Smooth muscle cell (in vitro differentiated cells): ENCODE results near the gene PTPRT. TPM values are rescaled to one million over a fixed set of nuclear protein-coding genes. Genes with fewer than 3 reads are reported as not detected.

Experiments used
- DNase-seq: peaks from one replicate; lab custom pipeline; 2025; ENCODE audit not compliant: unreplicated experiment; lab: John Stamatoyannopoulos, UW
- H2AFZ ChIP-seq: fragments of 200-600 bp; sonication (generic); 2 replicates; pipeline ENCODE4 v1.6.0; 2016; ENCODE audit warnings: antibody characterized with exemption, low read depth, mild to moderate bottlenecking
- H3F3A ChIP-seq: fragments of 200-600 bp; sonication (generic); 2 replicates; pipeline ENCODE4 v1.6.0; 2017; ENCODE audit warnings: antibody characterized with exemption, low read depth
- H3K27ac ChIP-seq: fragments of 200-600 bp; sonication (generic); 2 replicates; pipeline ENCODE4 v1.5.1; 2016; ENCODE audit warnings: low read depth, mild to moderate bottlenecking
- H3K27me3 ChIP-seq: fragments of 200-600 bp; sonication (generic); 2 replicates; pipeline ENCODE4 v1.6.1; 2016; ENCODE audit warnings: low read depth, mild to moderate bottlenecking
- H3K36me3 ChIP-seq: fragments of 200-600 bp; sonication (generic); 2 replicates; pipeline ENCODE4 v1.5.1; 2016; ENCODE audit warnings: low read depth
- H3K4me1 ChIP-seq: fragments of 200-600 bp; sonication (generic); 2 replicates; pipeline ENCODE4 v1.5.1; 2016; ENCODE audit warnings: low read depth
- H3K4me2 ChIP-seq: fragments of 200-600 bp; sonication (generic); 2 replicates; pipeline ENCODE4 v1.6.0; 2016; ENCODE audit warnings: mild to moderate bottlenecking
- H3K4me3 ChIP-seq: fragments of 200-600 bp; sonication (generic); 2 replicates; pipeline ENCODE4 v1.5.1; 2016; ENCODE audit warnings: mild to moderate bottlenecking
- H3K79me2 ChIP-seq: fragments of 200-600 bp; sonication (generic); 2 replicates; pipeline ENCODE4 v1.6.0; 2016; ENCODE audit warnings: low read depth, mild to moderate bottlenecking
- H3K9ac ChIP-seq: fragments of 200-600 bp; sonication (generic); 2 replicates; pipeline ENCODE4 v1.6.0; 2016; ENCODE audit warnings: low read depth
- H3K9me3 ChIP-seq: fragments of 200-600 bp; sonication (generic); replicated peaks from 2 replicates; pipeline ENCODE4 v1.5.1; 2016; ENCODE audit warnings: low read depth
- H4K20me1 ChIP-seq: fragments of 200-600 bp; sonication (generic); 2 replicates; pipeline ENCODE4 v1.6.0; 2016; ENCODE audit warnings: low read depth
- WGBS: methylation state at CpG from one replicate; pipeline ENCODE4 v1.1.7; 2016; ENCODE audit warnings: low lambda C conversion rate; 5-methylcytosine and 5-hydroxymethylcytosine counted together
- polyA plus RNA-seq: library from polyadenylated mRNA; unstranded; fragments of >200 nt; fragmentation: Nextera tagmentation; extraction: Ambion mirVana; gene quantifications from 2 replicates; pipeline ENCODE4 v1.2.1, GENCODE V29; 2016
- total RNA-seq: library from RNA; depleted of rRNA; stranded (reverse); fragments of >200 nt; gene quantifications from 2 replicates; pipeline ENCODE4 v1.2.3, GENCODE V29; 2014
- TF ChIP-seq, protein P1 (sequence below): fragments of 200-600 bp; sonication (generic); IDR thresholded peaks from 2 replicates; pipeline ENCODE4 v1.5.1; 2017; ENCODE audit warnings: borderline replicate concordance, mild to moderate bottlenecking, antibody characterized with exemption; ENCODE audit not compliant: insufficient read depth, poor library complexity, severe bottlenecking

The PTPRT gene
- total and polyA plus RNA-seq, 2 experiments from 2014 or later = 0.99 to 2.1 TPM

- H3K27ac ChIP-seq = no peak overlapping the region
- 35% methylated on average over 2 of the region's 2 CpGs for WGBS
Observed at GRCh38 chr20:42392442-42392841, 797.3 kb downstream of the PTPRT start.

DNA sequence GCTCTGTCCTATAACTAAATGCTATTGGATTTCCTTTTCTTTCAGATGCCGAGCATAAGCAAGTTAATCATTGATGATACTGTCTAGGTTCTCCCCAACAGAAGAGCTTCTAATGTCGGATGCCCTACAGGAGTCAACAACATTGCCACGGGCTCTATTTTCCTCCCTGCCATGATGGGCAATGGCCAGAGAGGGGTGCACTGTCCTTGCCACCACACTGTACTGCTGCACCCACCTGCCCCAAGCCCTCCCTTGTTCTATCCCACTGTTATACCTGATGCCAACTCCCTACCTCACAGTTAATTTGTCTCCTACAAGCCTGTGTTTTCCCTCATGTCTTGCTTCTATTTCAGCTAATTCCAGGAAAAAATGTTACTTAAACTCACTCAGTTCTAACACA, 797.9 kb downstream of the PTPRT start:
- H3K27ac ChIP-seq = no peak overlapping the region
- H3K9me3 ChIP-seq = no peaks in the 10 kb centered on the region
- 93% methylated on average over 3 of the region's 3 CpGs for WGBS
- no peaks in the 10 kb centered on the region for H3K79me2 ChIP-seq
- no peak overlapping the region for H3K4me2 ChIP-seq
- H3K36me3 ChIP-seq = no peaks in the 10 kb centered on the region
- H2AFZ ChIP-seq = no peak overlapping the region
- no peaks in the 10 kb centered on the region for H4K20me1 ChIP-seq
- no peaks in the 10 kb centered on the region for H3F3A ChIP-seq
- H3K27me3 ChIP-seq = no peaks in the 10 kb centered on the region
- H3K4me3 ChIP-seq = no peak overlapping the region
- no peaks in the 10 kb centered on the region for H3K4me1 ChIP-seq
- H3K9ac ChIP-seq = no peak overlapping the region
- TF ChIP-seq, protein P1, sequence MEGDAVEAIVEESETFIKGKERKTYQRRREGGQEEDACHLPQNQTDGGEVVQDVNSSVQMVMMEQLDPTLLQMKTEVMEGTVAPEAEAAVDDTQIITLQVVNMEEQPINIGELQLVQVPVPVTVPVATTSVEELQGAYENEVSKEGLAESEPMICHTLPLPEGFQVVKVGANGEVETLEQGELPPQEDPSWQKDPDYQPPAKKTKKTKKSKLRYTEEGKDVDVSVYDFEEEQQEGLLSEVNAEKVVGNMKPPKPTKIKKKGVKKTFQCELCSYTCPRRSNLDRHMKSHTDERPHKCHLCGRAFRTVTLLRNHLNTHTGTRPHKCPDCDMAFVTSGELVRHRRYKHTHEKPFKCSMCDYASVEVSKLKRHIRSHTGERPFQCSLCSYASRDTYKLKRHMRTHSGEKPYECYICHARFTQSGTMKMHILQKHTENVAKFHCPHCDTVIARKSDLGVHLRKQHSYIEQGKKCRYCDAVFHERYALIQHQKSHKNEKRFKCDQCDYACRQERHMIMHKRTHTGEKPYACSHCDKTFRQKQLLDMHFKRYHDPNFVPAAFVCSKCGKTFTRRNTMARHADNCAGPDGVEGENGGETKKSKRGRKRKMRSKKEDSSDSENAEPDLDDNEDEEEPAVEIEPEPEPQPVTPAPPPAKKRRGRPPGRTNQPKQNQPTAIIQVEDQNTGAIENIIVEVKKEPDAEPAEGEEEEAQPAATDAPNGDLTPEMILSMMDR = no peak
- DNase-seq = no peak

More at GRCh38 chr20:42392442-42392841, 797.3 kb downstream of the PTPRT start:
- H3K36me3 ChIP-seq = no peaks in the 10 kb centered on the region
- TF ChIP-seq, protein P1 = no peak
- H3F3A ChIP-seq = no peaks in the 10 kb centered on the region
- H3K4me1 ChIP-seq = no peaks in the 10 kb centered on the region
- H4K20me1 ChIP-seq = no peaks in the 10 kb centered on the region
- H3K4me3 ChIP-seq = no peak overlapping the region
- H3K9ac ChIP-seq = no peak overlapping the region
- no peak for DNase-seq
- H3K4me2 ChIP-seq = no peak overlapping the region
- no peaks in the 10 kb centered on the region for H3K9me3 ChIP-seq
- no peaks in the 10 kb centered on the region for H3K79me2 ChIP-seq
- H2AFZ ChIP-seq = no peak overlapping the region
- H3K27me3 ChIP-seq = no peaks in the 10 kb centered on the region

GRCh38 chr20:42380287-42380686, 809.4 kb downstream of the PTPRT start:
- TF ChIP-seq, protein P1 = no peak
- no peak overlapping the region for H3K4me3 ChIP-seq
- no peak overlapping the region for H3K27ac ChIP-seq
- no peaks in the 10 kb centered on the region for H3K4me1 ChIP-seq
- no peak for DNase-seq
- no peaks in the 10 kb centered on the region for H3K79me2 ChIP-seq
- H2AFZ ChIP-seq = no peak overlapping the region
- H3K36me3 ChIP-seq = no peaks in the 10 kb centered on the region
- H3K27me3 ChIP-seq = no peaks in the 10 kb centered on the region
- H3K4me2 ChIP-seq = no peak overlapping the region
- no peaks in the 10 kb centered on the region for H3F3A ChIP-seq
- no peaks in the 10 kb centered on the region for H3K9me3 ChIP-seq
- no peaks in the 10 kb centered on the region for H4K20me1 ChIP-seq
- H3K9ac ChIP-seq = no peak overlapping the region
- WGBS = 90% methylated on average over 4 of the region's 4 CpGs

GRCh38 chr20:42379385-42379784, 810.3 kb downstream of the PTPRT start:
- TF ChIP-seq, protein P1 = no peak
- H3K79me2 ChIP-seq = no peaks in the 10 kb centered on the region
- H3K4me2 ChIP-seq = no peak overlapping the region
- H3K36me3 ChIP-seq = no peaks in the 10 kb centered on the region
- no peak overlapping the region for H3K9ac ChIP-seq
- WGBS = 67% methylated on average over 4 of the region's 4 CpGs
- H4K20me1 ChIP-seq = no peaks in the 10 kb centered on the region
- H3K27ac ChIP-seq = no peak overlapping the region
- no peaks in the 10 kb centered on the region for H3K4me1 ChIP-seq
- no peaks in the 10 kb centered on the region for H3F3A ChIP-seq
- H3K27me3 ChIP-seq = no peaks in the 10 kb centered on the region
- H3K4me3 ChIP-seq = no peak overlapping the region
- no peak overlapping the region for H2AFZ ChIP-seq
- no peak for DNase-seq
- H3K9me3 ChIP-seq = no peaks in the 10 kb centered on the region
